ENCODE results near the gene TTC33. TPM values are rescaled to one million over a fixed set of nuclear protein-coding genes. Genes with fewer than 3 reads are reported as not detected.

The TTC33 gene
- total RNA-seq, 1 experiment from 2014 or later = 12.6 TPM

GRCh38 chr5:40491644-40492043, 264.1 kb downstream of the TTC33 start:
- Histone ChIP-seq H3K27ac (ENCODE audit: low read length) (no peak overlapping the region), H3K4me1 (ENCODE audit: control insufficient read depth, insufficient read depth, low read length) (no peaks in the 10 kb centered on the region), H3K27me3 (ENCODE audit: control insufficient read depth, insufficient read depth, low read length) (no peaks in the 10 kb centered on the region), H3K36me3 (ENCODE audit: control insufficient read depth, insufficient read depth, low read length) (no peaks in the 10 kb centered on the region), H3K4me3 (ENCODE audit: low read depth in 2 of 2, low read length in 2 of 2) (no peak overlapping the region), H3K9me3 (ENCODE audit: control insufficient read depth, insufficient read depth, low read depth, low read length) (no peaks in the 10 kb centered on the region)
- TF ChIP-seq TCF7L2 (IDR thresholded peaks at IDR 0.05; ENCODE audit: low read depth, low read length) (no peak), REST (IDR thresholded peaks at IDR 0.05; ENCODE audit: insufficient read depth in 1 of 2, low read depth in 2 of 2, low read length in 1 of 2) (no peak), SIN3A (IDR thresholded peaks at IDR 0.05; ENCODE audit: borderline replicate concordance, insufficient read depth, low read depth, low read length) (no peak), POLR2AphosphoS5 (IDR thresholded peaks at IDR 0.05; ENCODE audit: low read depth, low read length) (no peak)
- TF ChIP-seq, protein P1, sequence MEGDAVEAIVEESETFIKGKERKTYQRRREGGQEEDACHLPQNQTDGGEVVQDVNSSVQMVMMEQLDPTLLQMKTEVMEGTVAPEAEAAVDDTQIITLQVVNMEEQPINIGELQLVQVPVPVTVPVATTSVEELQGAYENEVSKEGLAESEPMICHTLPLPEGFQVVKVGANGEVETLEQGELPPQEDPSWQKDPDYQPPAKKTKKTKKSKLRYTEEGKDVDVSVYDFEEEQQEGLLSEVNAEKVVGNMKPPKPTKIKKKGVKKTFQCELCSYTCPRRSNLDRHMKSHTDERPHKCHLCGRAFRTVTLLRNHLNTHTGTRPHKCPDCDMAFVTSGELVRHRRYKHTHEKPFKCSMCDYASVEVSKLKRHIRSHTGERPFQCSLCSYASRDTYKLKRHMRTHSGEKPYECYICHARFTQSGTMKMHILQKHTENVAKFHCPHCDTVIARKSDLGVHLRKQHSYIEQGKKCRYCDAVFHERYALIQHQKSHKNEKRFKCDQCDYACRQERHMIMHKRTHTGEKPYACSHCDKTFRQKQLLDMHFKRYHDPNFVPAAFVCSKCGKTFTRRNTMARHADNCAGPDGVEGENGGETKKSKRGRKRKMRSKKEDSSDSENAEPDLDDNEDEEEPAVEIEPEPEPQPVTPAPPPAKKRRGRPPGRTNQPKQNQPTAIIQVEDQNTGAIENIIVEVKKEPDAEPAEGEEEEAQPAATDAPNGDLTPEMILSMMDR (IDR thresholded peaks at IDR 0.05) = no peak
- no TSS peak for BruUV-seq (replicated peaks)
- intact Hi-C loops (cut with micrococcal nuclease; ENCODE audit: unreplicated experiment) = no loop called here
- POLR2A ChIA-PET = no interaction called here
- CTCF ChIA-PET = no interaction called here
- in situ Hi-C loops (cut with HindIII; ENCODE audit: low pct_unique_long_range_greater_than_20kb, low sequenced_read_pairs) = no loop called here
- DNase-seq (ENCODE audit: low read depth, low spot score) (no peak), ATAC-seq (no peak)

DNA sequence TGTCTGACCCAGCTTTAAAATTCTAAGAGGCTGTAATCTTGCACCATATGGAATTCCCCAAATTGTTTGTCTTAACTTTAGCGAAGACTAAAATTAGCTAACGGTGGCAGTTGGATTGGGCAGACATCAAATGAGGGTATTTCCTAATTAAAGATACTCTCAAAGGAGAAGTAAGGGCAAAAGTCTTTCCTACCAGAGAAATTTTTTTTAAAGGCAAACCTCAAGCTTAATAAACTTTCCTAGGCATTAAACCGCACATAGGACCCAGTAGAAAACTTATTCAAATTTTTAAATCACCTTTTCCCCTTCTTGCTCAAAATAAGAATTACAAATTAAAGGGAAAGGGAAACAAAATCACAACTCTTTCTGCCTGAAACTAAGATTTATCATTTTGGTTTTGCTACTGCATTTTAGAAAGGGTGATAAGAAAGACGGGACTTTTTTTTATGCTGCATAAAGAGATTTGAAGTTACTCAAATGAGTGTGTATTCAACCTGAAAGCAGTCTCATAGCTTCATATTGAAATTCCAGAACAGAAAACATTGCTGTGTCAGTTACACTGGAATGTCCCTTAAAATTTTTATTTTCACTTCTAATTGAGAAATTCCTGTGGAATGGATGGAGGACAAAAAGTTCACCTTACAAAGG, 265.2 kb downstream of the TTC33 start:
- in situ Hi-C loops (cut with HindIII; ENCODE audit: low pct_unique_long_range_greater_than_20kb, low sequenced_read_pairs) = no loop called here
- H3K36me3 ChIP-seq (ENCODE audit: control insufficient read depth, insufficient read depth, low read length) = no peaks in the 10 kb centered on the region
- DNase-seq (ENCODE audit: low read depth, low spot score) = no peak
- BruUV-seq (replicated peaks) = no TSS peak
- intact Hi-C loops (cut with micrococcal nuclease; ENCODE audit: unreplicated experiment) = no loop called here
- H3K27ac ChIP-seq (ENCODE audit: low read length) = peak overlapping the region; percentile 12; the same call in 1 of the 2 replicates
- CTCF ChIA-PET = interaction anchor here (0.6 kb wide), 1 partner anchor 63 kb away, joined by 3 read pairs; no protein-coding TSS in a partner anchor
- H3K4me3 ChIP-seq (ENCODE audit: low read depth in 2 of 2, low read length in 2 of 2) = no peak overlapping the region
- no peaks in the 10 kb centered on the region for H3K9me3 ChIP-seq (ENCODE audit: control insufficient read depth, insufficient read depth, low read depth, low read length)
- H3K4me1 ChIP-seq (ENCODE audit: control insufficient read depth, insufficient read depth, low read length) = no peaks in the 10 kb centered on the region
- no peaks in the 10 kb centered on the region for H3K27me3 ChIP-seq (ENCODE audit: control insufficient read depth, insufficient read depth, low read length)
- ATAC-seq = no peak
- POLR2A ChIA-PET = no interaction called here
- TF ChIP-seq, protein P1 (IDR thresholded peaks at IDR 0.05) = no peak
- TF ChIP-seq REST (IDR thresholded peaks at IDR 0.05; ENCODE audit: insufficient read depth in 1 of 2, low read depth in 2 of 2, low read length in 1 of 2) = no peak
- no peak for TF ChIP-seq POLR2AphosphoS5 (IDR thresholded peaks at IDR 0.05; ENCODE audit: low read depth, low read length)
- TF ChIP-seq SIN3A (IDR thresholded peaks at IDR 0.05; ENCODE audit: borderline replicate concordance, insufficient read depth, low read depth, low read length) = no peak
